HL-60 (cell line): ENCODE results near the gene HOXB1.

ENCODE experiments used
- DNase-seq, 2 experiments: peaks; one replicate each; pipeline ENCODE4 v3.0.0-alpha.2; 2010 to 2020; ENCODE audit warnings: low read depth in 1 of 2, low spot score in 1 of 2
- H3K27ac ChIP-seq: fragments of 250-450 bp; sonication (Bioruptor Pico); replicated peaks from 2 replicates; pipeline ENCODE4 v1.5.1; 2020; ENCODE audit warnings: mild to moderate bottlenecking, moderate library complexity
- H3K27me3 ChIP-seq: fragments of 250-450 bp; sonication (Bioruptor Pico); 2 replicates; pipeline ENCODE4 v1.5.1; 2021; ENCODE audit warnings: mild to moderate bottlenecking, moderate library complexity; ENCODE audit not compliant: insufficient read depth, poor library complexity, severe bottlenecking
- H3K4me3 ChIP-seq: replicated peaks from 2 replicates; pipeline ENCODE4 v1.5.1; 2011; ENCODE audit warnings: mild to moderate bottlenecking, control low read depth, low read length; ENCODE audit not compliant: insufficient read depth
- CTCF ChIP-seq: IDR thresholded peaks from one replicate; pipeline ENCODE4 v1.5.1; 2011; ENCODE audit warnings: low read length, control low read depth, inconsistent platforms; ENCODE audit not compliant: insufficient read depth
- GABPA ChIP-seq: IDR thresholded peaks from 2 replicates; pipeline ENCODE4 v1.6.1; 2012; ENCODE audit warnings: low read depth
- POLR2AphosphoS5 ChIP-seq: IDR thresholded peaks from 2 replicates; pipeline ENCODE4 v1.6.1; 2012; ENCODE audit warnings: low read depth
- REST ChIP-seq: IDR thresholded peaks from 2 replicates; pipeline ENCODE4 v1.6.1; 2012; ENCODE audit warnings: low read depth; ENCODE audit not compliant: insufficient replicate concordance
- SPI1 ChIP-seq: IDR thresholded peaks from 2 replicates; pipeline ENCODE4 v1.6.1; 2012; ENCODE audit warnings: low read depth, mild to moderate bottlenecking, borderline replicate concordance

The HOXB1 gene

GRCh38 chr17:48575673-48576478 is 45.1 kb upstream of the HOXB1 start:
- no peak for DNase-seq
- peaks cover 87% of the 10 kb centered on the region for H3K27me3 ChIP-seq
- TF ChIP-seq GABPA = no peak
- H3K4me3 ChIP-seq = no peak overlapping the region
- H3K27ac ChIP-seq = no peak overlapping the region

GRCh38 chr17:48575066-48575582 is 44.3 kb upstream of the HOXB1 start:
- Histone ChIP-seq H3K27me3 (peaks cover 87% of the 10 kb centered on the region), H3K4me3 (no peak overlapping the region), H3K27ac (no peak overlapping the region)
- DNase-seq = no peak
- no peak for TF ChIP-seq POLR2AphosphoS5
- no peak for TF ChIP-seq REST
- no peak for TF ChIP-seq SPI1
- no peak for TF ChIP-seq CTCF
- no peak for TF ChIP-seq GABPA

GRCh38 chr17:48574505-48575065 is 43.8 kb upstream of the HOXB1 start:
- TF ChIP-seq SPI1 (no peak), REST (no peak), GABPA (no peak), POLR2AphosphoS5 (no peak), CTCF (no peak)
- H3K4me3 ChIP-seq = no peak overlapping the region
- H3K27ac ChIP-seq = no peak overlapping the region
- peaks cover 87% of the 10 kb centered on the region for H3K27me3 ChIP-seq
- no peak for DNase-seq

GRCh38 chr17:48571826-48572417 is 41.1 kb upstream of the HOXB1 start:
- H3K4me3 ChIP-seq = no peak overlapping the region
- DNase-seq = no peak
- TF ChIP-seq GABPA (no peak), SPI1 (no peak), REST (no peak), POLR2AphosphoS5 (no peak), CTCF (no peak)
- H3K27me3 ChIP-seq = peaks cover 84% of the 10 kb centered on the region
- no peak overlapping the region for H3K27ac ChIP-seq
